ENCODE results near the gene HMGCS2. TPM values are rescaled to one million over a fixed set of nuclear protein-coding genes. Genes with fewer than 3 reads are reported as not detected.

HMGCS2 gene
- total RNA-seq, 1 donor from 2014 or later: not detected

DNA sequence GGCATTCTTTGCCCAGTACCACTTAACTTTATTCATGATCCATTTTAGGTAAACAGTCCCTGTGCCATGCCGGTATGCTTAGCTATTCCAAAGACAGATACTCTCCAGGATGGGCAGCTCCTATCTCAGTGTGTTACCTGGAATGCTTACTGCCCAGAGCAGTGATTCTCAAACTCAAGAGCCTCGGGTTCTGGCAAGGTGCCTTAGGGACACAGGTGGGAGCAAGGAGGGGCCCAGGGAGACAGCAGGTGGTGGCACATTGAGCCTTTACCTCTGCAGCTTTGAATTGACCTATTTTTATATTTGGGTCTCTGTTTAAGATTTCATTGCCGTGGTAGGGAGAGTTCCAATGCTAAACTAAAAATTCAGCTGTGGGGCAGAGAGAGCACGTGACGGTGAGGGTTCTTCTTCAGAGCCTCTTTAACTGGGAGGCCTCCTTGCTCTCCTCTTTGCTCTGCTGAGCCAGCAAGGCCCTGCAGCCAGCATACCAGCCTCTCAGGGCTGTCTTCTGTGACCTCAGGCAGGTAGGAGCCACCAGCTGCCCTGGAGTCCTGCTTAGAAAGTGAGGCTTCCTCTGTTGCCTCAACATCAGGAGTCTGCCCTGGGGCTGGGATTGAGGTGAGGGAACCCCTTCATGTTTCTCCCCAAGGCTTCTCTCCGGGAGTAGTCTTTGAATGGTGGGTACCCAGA lies 36.8 kb downstream of the HMGCS2 start:
- TF ChIP-seq, protein P1, sequence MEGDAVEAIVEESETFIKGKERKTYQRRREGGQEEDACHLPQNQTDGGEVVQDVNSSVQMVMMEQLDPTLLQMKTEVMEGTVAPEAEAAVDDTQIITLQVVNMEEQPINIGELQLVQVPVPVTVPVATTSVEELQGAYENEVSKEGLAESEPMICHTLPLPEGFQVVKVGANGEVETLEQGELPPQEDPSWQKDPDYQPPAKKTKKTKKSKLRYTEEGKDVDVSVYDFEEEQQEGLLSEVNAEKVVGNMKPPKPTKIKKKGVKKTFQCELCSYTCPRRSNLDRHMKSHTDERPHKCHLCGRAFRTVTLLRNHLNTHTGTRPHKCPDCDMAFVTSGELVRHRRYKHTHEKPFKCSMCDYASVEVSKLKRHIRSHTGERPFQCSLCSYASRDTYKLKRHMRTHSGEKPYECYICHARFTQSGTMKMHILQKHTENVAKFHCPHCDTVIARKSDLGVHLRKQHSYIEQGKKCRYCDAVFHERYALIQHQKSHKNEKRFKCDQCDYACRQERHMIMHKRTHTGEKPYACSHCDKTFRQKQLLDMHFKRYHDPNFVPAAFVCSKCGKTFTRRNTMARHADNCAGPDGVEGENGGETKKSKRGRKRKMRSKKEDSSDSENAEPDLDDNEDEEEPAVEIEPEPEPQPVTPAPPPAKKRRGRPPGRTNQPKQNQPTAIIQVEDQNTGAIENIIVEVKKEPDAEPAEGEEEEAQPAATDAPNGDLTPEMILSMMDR (IDR thresholded peaks at IDR 0.05; ENCODE audit: insufficient read depth, low read length, poor library complexity, severe bottlenecking): no peak
- Histone ChIP-seq H3K27me3 (ENCODE audit: control insufficient read depth, insufficient read depth, low read length) (no peaks in the 10 kb centered on the region), H3K4me3 (ENCODE audit: low read depth, low read length) (no peak overlapping the region), H3K36me3 (ENCODE audit: control insufficient read depth, insufficient read depth, low read length) (peaks cover 2% of the 10 kb centered on the region)
- DNase-seq (ENCODE audit: low read depth): no peak

DNA sequence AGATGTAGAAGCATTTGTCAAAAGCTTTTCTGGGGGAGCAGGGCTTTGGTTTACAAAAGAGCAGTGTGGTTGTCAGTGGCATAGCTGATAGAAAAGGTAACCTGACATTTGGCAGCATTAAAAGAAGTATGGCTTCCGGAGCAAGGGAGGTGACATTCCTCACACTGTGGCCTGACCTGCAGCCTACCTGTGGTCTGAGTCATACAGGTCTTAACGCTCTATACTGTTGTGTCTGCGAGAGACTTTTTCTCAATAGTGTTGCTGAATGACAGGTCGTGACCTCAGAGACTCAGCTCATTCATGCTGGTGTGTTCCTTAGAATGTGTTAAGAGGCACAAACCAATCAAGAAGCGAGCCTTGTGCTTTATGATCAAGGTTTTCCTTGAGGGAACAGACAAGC lies 37.6 kb downstream of the HMGCS2 start:
- TF ChIP-seq, protein P1 (IDR thresholded peaks at IDR 0.05; ENCODE audit: insufficient read depth, low read length, poor library complexity, severe bottlenecking): no peak

DNA sequence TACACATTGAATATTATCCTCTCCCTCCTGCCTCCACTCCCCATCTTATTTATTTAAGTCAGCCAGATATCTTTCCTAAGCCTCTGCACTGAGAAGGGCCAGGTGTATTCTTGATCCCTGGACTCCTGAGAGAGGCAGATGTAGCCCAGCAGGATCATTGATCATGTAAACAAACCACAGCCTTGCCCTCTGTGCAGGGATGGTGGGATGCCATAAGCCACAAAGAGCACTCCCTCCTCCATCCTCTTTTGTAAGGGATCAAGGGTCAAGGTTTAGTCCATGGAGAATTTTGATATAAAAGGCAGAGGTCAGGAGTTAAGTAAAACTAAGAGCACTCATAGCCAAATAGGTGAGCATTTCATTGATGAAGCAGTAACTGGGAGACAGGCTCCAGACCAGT lies 39.7 kb downstream of the HMGCS2 start:
- H3K27me3 ChIP-seq (ENCODE audit: control insufficient read depth, insufficient read depth, low read length): no peaks in the 10 kb centered on the region
- no peaks in the 10 kb centered on the region for H3K36me3 ChIP-seq (ENCODE audit: control insufficient read depth, insufficient read depth, low read length)
- DNase-seq (ENCODE audit: low read depth): no peak
- TF ChIP-seq, protein P1 (IDR thresholded peaks at IDR 0.05; ENCODE audit: insufficient read depth, low read length, poor library complexity, severe bottlenecking): no peak
- H3K4me3 ChIP-seq (ENCODE audit: low read depth, low read length): no peak overlapping the region

More for the DNA sequence above, 37.6 kb downstream of the HMGCS2 start:
- Histone ChIP-seq H3K4me3 (ENCODE audit: low read depth, low read length) (no peak overlapping the region), H3K27me3 (ENCODE audit: control insufficient read depth, insufficient read depth, low read length) (no peaks in the 10 kb centered on the region), H3K36me3 (ENCODE audit: control insufficient read depth, insufficient read depth, low read length) (peaks cover 2% of the 10 kb centered on the region)
- no peak for DNase-seq (ENCODE audit: low read depth)

DNA sequence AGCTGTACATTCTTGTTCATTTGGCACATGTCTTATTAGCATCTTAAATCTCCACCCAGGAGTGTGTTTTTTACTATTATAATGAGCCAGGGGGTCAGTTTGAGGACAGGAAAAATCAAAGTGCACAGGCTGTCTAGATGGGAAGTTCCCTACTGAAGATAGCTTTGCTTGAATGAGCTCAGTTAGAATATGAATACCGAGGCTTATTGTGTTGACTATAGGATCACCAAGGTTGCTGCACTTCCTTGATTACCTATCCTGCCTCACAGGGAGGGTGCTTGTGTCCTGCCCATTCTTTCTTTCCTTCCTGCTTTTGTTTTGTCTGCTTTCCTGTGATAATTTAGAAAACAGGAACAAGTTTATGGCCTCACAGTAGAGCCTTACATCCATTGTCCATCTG lies 40.7 kb downstream of the HMGCS2 start:
- no peak overlapping the region for H3K4me3 ChIP-seq (ENCODE audit: low read depth, low read length)
- no peak for DNase-seq (ENCODE audit: low read depth)
- H3K27me3 ChIP-seq (ENCODE audit: control insufficient read depth, insufficient read depth, low read length): no peaks in the 10 kb centered on the region
- TF ChIP-seq, protein P1 (IDR thresholded peaks at IDR 0.05; ENCODE audit: insufficient read depth, low read length, poor library complexity, severe bottlenecking): no peak
- no peaks in the 10 kb centered on the region for H3K36me3 ChIP-seq (ENCODE audit: control insufficient read depth, insufficient read depth, low read length)

DNA sequence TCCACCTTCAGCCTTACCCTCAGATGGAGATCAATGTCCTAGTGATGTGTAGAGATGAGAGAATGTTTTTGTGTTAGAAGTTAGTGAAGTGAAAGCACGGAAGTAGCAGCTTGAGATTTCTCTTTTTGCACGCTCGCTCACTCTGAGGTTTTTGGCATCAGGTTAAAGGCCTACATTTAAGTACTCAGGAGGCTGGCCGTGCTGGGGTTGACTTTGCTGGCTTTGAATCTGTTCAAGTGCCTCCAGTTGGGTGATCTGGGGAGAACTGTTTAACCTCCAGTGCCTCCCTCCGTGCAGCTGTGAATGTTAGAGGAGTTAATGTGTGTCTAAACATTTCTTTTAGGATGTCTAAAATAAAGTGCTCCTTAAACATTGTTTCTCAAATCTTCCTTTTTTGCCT lies 43.1 kb downstream of the HMGCS2 start:
- H3K36me3 ChIP-seq (ENCODE audit: control insufficient read depth, insufficient read depth, low read length): no peaks in the 10 kb centered on the region
- H3K27me3 ChIP-seq (ENCODE audit: control insufficient read depth, insufficient read depth, low read length): no peaks in the 10 kb centered on the region
- no peak for DNase-seq (ENCODE audit: low read depth)
- no peak overlapping the region for H3K4me3 ChIP-seq (ENCODE audit: low read depth, low read length)
- TF ChIP-seq, protein P1 (IDR thresholded peaks at IDR 0.05; ENCODE audit: insufficient read depth, low read length, poor library complexity, severe bottlenecking): no peak

Measured in kidney epithelial cell (primary cell).